Endothelial cell of umbilical vein (primary cell): ENCODE results near the gene CNN1. TPM values are rescaled to one million over a fixed set of nuclear protein-coding genes. Genes with fewer than 3 reads are reported as not detected.

Source experiments
- BruUV-seq: library from RNA; stranded (reverse); fragments of 400-500 nt; replicated peaks from 2 replicates; lab custom pipeline; 2021; lab: Mats Ljungman, UMichigan
- CTCF ChIA-PET: fragments of 300-600, 350-600 bp; sonication (Branson Sonifier 250); formaldehyde crosslinking; loops from one replicate; lab custom pipeline; 2021; ENCODE audit warnings: antibody characterized with exemption, inconsistent platforms; lab: Charles Lee
- POLR2A ChIA-PET: fragments of 300-600, 350-600 bp; sonication (Branson Sonifier 250); formaldehyde crosslinking; loops from one replicate; lab custom pipeline; 2021; ENCODE audit warnings: antibody characterized with exemption, inconsistent platforms; lab: Charles Lee
- DNase-seq: peaks from one replicate; pipeline ENCODE4 v3.0.0-alpha.2; 2011; ENCODE audit warnings: low read depth, low spot score
- FAIRE-seq: peaks from 2 replicates; lab custom pipeline; 2011; peaks lifted over from hg19 to GRCh38; lab: Jason Lieb, UNC
- H2AFZ ChIP-seq: 2 replicates; pipeline ENCODE4 v1.6.0; 2012; ENCODE audit warnings: low read depth, low read length, control low read depth, inconsistent platforms
- H3K27ac ChIP-seq: 2 replicates; pipeline ENCODE4 v1.5.1; 2011; ENCODE audit warnings: low read depth, mild to moderate bottlenecking, control low read depth, low read length, moderate library complexity; ENCODE audit not compliant: insufficient read depth
- H3K27me3 ChIP-seq, 2 experiments: 2 replicates each; pipeline versions ENCODE4 v1.6.0 to v1.6.1; 2011; ENCODE audit warnings: low read length in 2 of 2, mixed read lengths in 1 of 2; ENCODE audit not compliant: control insufficient read depth in 2 of 2, insufficient read depth in 2 of 2
- H3K36me3 ChIP-seq, 2 experiments: 2 replicates in 1 of 2; 3 replicates in 1 of 2; pipeline ENCODE4 v1.5.1; 2011; ENCODE audit warnings: low read length in 2 of 2, mild to moderate bottlenecking in 1 of 2, moderate library complexity in 1 of 2; ENCODE audit not compliant: control insufficient read depth in 2 of 2, insufficient read depth in 2 of 2; ENCODE audit errors: extremely low read depth in 1 of 2
- H3K4me1 ChIP-seq: 3 replicates; pipeline ENCODE4 v1.5.1; 2011; ENCODE audit warnings: mild to moderate bottlenecking, low read length; ENCODE audit not compliant: control insufficient read depth, insufficient read depth; ENCODE audit errors: extremely low read depth
- H3K4me2 ChIP-seq: 2 replicates; pipeline ENCODE4 v1.6.1; 2011; ENCODE audit warnings: low read length, control low read depth, mixed read lengths; ENCODE audit not compliant: insufficient read depth
- H3K4me3 ChIP-seq, 3 experiments: fragments of 200-600 bp in 1 of 3; sonication (generic), shearing (Covaris generic) in 1 of 3; replicated peaks in 1 of 3; 2 replicates each; pipeline ENCODE4 v1.5.1; 2011 to 2016; ENCODE audit warnings: control low read depth in 3 of 3, low read length in 3 of 3, mild to moderate bottlenecking in 2 of 3, inconsistent platforms in 1 of 3, low read depth in 1 of 3, moderate library complexity in 1 of 3; ENCODE audit not compliant: insufficient read depth in 1 of 3
- H3K79me2 ChIP-seq: 2 replicates; pipeline ENCODE4 v1.6.0; 2012; ENCODE audit warnings: low read length, inconsistent platforms; ENCODE audit not compliant: control insufficient read depth, insufficient read depth
- H3K9ac ChIP-seq: replicated peaks from 2 replicates; pipeline ENCODE3; 2011; ENCODE audit warnings: low read length, control low read depth; ENCODE audit not compliant: insufficient read depth; ENCODE audit errors: extremely low read depth
- H3K9me1 ChIP-seq: replicated peaks from 3 replicates; pipeline ENCODE4 v1.6.0; 2011; ENCODE audit warnings: mild to moderate bottlenecking, low read length; ENCODE audit not compliant: control insufficient read depth, insufficient read depth; ENCODE audit errors: extremely low read depth
- H3K9me3 ChIP-seq: replicated peaks from 2 replicates; pipeline ENCODE4 v1.5.1; 2012; ENCODE audit warnings: low read length, inconsistent platforms; ENCODE audit not compliant: control insufficient read depth, insufficient read depth
- H4K20me1 ChIP-seq: replicated peaks from 2 replicates; pipeline ENCODE3; 2011; ENCODE audit warnings: mild to moderate bottlenecking, low read length; ENCODE audit not compliant: control insufficient read depth, insufficient read depth; ENCODE audit errors: extremely low read depth
- EZH2 ChIP-seq: IDR thresholded peaks from 2 replicates; pipeline ENCODE4 v1.6.1; 2012; ENCODE audit warnings: borderline replicate concordance, low read depth, mild to moderate bottlenecking, moderate library complexity, low read length, inconsistent platforms; ENCODE audit not compliant: severe bottlenecking
- GATA2 ChIP-seq: IDR thresholded peaks from 2 replicates; pipeline ENCODE4 v1.7.0; 2011; ENCODE audit warnings: low read depth, mild to moderate bottlenecking, moderate library complexity, mixed read lengths, low read length; ENCODE audit not compliant: insufficient read length, insufficient read depth
- JUN ChIP-seq: IDR thresholded peaks from 2 replicates; pipeline ENCODE4 v1.6.1; 2011; ENCODE audit warnings: borderline replicate concordance, low read depth; ENCODE audit not compliant: insufficient read length, insufficient read depth
- MYC ChIP-seq: IDR thresholded peaks from one replicate; pipeline ENCODE4 v1.6.1; 2011; ENCODE audit warnings: mild to moderate bottlenecking, low read depth, low read length
- dilution Hi-C: fragments of 300-500 bp; cut with MboI; formaldehyde crosslinking; loops from one replicate; pipeline ENCODE4 v1.15.0; 2019; ENCODE audit warnings: low sequenced_read_pairs; ENCODE audit not compliant: extremely low pct_ligation_motif_present
- intact Hi-C: fragments of 100-400 bp; cut with micrococcal nuclease; formaldehyde crosslinking; loops from one replicate; pipeline ENCODE4 v1.10.0; 2022
- polyA plus RNA-seq, 4 experiments: library from polyadenylated mRNA; depleted of rRNA in 3 of 4; stranded (reverse) in 3 of 4; unstranded in 1 of 4; fragments of >200 nt; gene quantifications; 2 replicates each; pipeline versions ENCODE4 v1.2.1 to v1.2.3, GENCODE V29; 2011 to 2012; ENCODE audit warnings: missing spikeins in 1 of 4
- total RNA-seq: library from RNA; stranded (reverse); gene quantifications from 2 replicates; pipeline ENCODE4 v1.2.3, GENCODE V29; 2021
- TF ChIP-seq, protein P1 (sequence below), 2 donors: IDR thresholded peaks; 1 replicate in 1 of 2; 2 replicates in 1 of 2; pipeline ENCODE4 v1.5.1; 2011; ENCODE audit warnings: low read length in 2 of 2, mild to moderate bottlenecking in 2 of 2, moderate library complexity in 2 of 2, control low read depth in 1 of 2, inconsistent platforms in 1 of 2, low read depth in 1 of 2; ENCODE audit not compliant: insufficient read depth in 1 of 2; ENCODE audit errors: extremely low read depth in 1 of 2
- TF ChIP-seq, protein P2 (sequence below): IDR thresholded peaks from 2 replicates; pipeline ENCODE4 v1.6.1; 2011; ENCODE audit not compliant: insufficient read depth, insufficient read length

Gene CNN1
- total and polyA plus RNA-seq, 2 donors (not counting 3 experiments of a cell fraction or from before 2014, with no cell fraction given) = 0.76 TPM; not detected in 1

GRCh38 chr19:11574689-11575088 lies 36.0 kb downstream of the CNN1 start:
- no TSS peak for BruUV-seq
- dilution Hi-C loops = no loop called here
- Histone ChIP-seq H3K9me1 (no peaks in the 10 kb centered on the region), H3K27me3 (peaks cover 3 to 7% of the 10 kb centered on the region in 2 experiments), H3K4me2 (no peak overlapping the region), H2AFZ (no peak overlapping the region), H3K27ac (no peak overlapping the region), H3K4me1 (no peaks in the 10 kb centered on the region), H3K36me3 (no peaks in the 10 kb centered on the region), H3K79me2 (no peaks in the 10 kb centered on the region), H4K20me1 (no peaks in the 10 kb centered on the region), H3K4me3 (no peak overlapping the region), H3K9me3 (no peaks in the 10 kb centered on the region), H3K9ac (no peak overlapping the region)
- intact Hi-C loops = no loop called here
- FAIRE-seq = no peak
- TF ChIP-seq GATA2 (no peak), MYC (no peak), JUN (no peak), EZH2 (no peak)
- TF ChIP-seq, protein P1, sequence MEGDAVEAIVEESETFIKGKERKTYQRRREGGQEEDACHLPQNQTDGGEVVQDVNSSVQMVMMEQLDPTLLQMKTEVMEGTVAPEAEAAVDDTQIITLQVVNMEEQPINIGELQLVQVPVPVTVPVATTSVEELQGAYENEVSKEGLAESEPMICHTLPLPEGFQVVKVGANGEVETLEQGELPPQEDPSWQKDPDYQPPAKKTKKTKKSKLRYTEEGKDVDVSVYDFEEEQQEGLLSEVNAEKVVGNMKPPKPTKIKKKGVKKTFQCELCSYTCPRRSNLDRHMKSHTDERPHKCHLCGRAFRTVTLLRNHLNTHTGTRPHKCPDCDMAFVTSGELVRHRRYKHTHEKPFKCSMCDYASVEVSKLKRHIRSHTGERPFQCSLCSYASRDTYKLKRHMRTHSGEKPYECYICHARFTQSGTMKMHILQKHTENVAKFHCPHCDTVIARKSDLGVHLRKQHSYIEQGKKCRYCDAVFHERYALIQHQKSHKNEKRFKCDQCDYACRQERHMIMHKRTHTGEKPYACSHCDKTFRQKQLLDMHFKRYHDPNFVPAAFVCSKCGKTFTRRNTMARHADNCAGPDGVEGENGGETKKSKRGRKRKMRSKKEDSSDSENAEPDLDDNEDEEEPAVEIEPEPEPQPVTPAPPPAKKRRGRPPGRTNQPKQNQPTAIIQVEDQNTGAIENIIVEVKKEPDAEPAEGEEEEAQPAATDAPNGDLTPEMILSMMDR (IDR thresholded peaks at IDR 0.05; ENCODE audit: extremely low read depth in 1 of 2, insufficient read depth in 1 of 2, low read depth in 1 of 2, low read length in 2 of 2) = no peak
- TF ChIP-seq, protein P2, sequence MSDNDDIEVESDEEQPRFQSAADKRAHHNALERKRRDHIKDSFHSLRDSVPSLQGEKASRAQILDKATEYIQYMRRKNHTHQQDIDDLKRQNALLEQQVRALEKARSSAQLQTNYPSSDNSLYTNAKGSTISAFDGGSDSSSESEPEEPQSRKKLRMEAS = no peak
- CTCF ChIA-PET = interaction anchor here (0.6 kb wide), 1 partner anchor 39 kb away, joined by 3 read pairs; no protein-coding TSS in a partner anchor
- POLR2A ChIA-PET = no interaction called here
- no peak for DNase-seq
